Measurements from ENCODE around the gene GDA. TPM values are rescaled to one million over a fixed set of nuclear protein-coding genes. Genes with fewer than 3 reads are reported as not detected.
"Not testable (repeated sequence)": the region's sequence is repeated elsewhere in the genome, so short reads cannot be mapped to it uniquely, and the experiment has no call there.

GDA gene
- total RNA-seq, 1 donor from 2014 or later, result 1.2 TPM

- Mint-ChIP-seq H3K27me3 (ENCODE audit: unreplicated experiment) (peaks cover 2% of the 10 kb centered on the region), H3K27ac (ENCODE audit: unreplicated experiment) (no peak overlapping the region), H3K9me3 (ENCODE audit: unreplicated experiment) (no peaks in the 10 kb centered on the region), H3K4me1 (ENCODE audit: low read depth, unreplicated experiment) (no peaks in the 10 kb centered on the region), H3K4me3 (ENCODE audit: unreplicated experiment) (no peak overlapping the region), H3K36me3 (ENCODE audit: unreplicated experiment) (peaks cover 15% of the 10 kb centered on the region)
- no peak for DNase-seq
- TF ChIP-seq CTCF (IDR thresholded peaks at IDR 0.05; ENCODE audit: partially characterized antibody, unreplicated experiment), result no peak
Observed at GRCh38 chr9:72290311-72290710, 141.1 kb downstream of the GDA start.

- H3K4me3 Mint-ChIP-seq (ENCODE audit: unreplicated experiment); H3K9me3 Mint-ChIP-seq (ENCODE audit: unreplicated experiment); H3K27ac Mint-ChIP-seq (ENCODE audit: unreplicated experiment); DNase-seq; H3K4me1 Mint-ChIP-seq (ENCODE audit: low read depth, unreplicated experiment); H3K27me3 Mint-ChIP-seq (ENCODE audit: unreplicated experiment): not testable (repeated sequence)
- peaks cover 15% of the 10 kb centered on the region for H3K36me3 Mint-ChIP-seq (ENCODE audit: unreplicated experiment)
Observed at GRCh38 chr9:72291576-72291975, 142.3 kb downstream of the GDA start.

GRCh38 chr9:72292256-72292682 is 143.0 kb downstream of the GDA start:
- H3K4me3 Mint-ChIP-seq (ENCODE audit: unreplicated experiment), result no peak overlapping the region
- H3K27ac Mint-ChIP-seq (ENCODE audit: unreplicated experiment), result no peak overlapping the region
- peak; percentile 60 for TF ChIP-seq CTCF (IDR thresholded peaks at IDR 0.05; ENCODE audit: partially characterized antibody, unreplicated experiment)
- DNase-seq, result no peak
- peaks cover 15% of the 10 kb centered on the region for H3K36me3 Mint-ChIP-seq (ENCODE audit: unreplicated experiment)
- no peaks in the 10 kb centered on the region for H3K4me1 Mint-ChIP-seq (ENCODE audit: low read depth, unreplicated experiment)
- H3K9me3 Mint-ChIP-seq (ENCODE audit: unreplicated experiment), result no peaks in the 10 kb centered on the region
- peaks cover 3% of the 10 kb centered on the region for H3K27me3 Mint-ChIP-seq (ENCODE audit: unreplicated experiment)

- Mint-ChIP-seq H3K9me3 (ENCODE audit: unreplicated experiment) (no peaks in the 10 kb centered on the region), H3K4me3 (ENCODE audit: unreplicated experiment) (no peak overlapping the region), H3K36me3 (ENCODE audit: unreplicated experiment) (peaks cover 15% of the 10 kb centered on the region), H3K27ac (ENCODE audit: unreplicated experiment) (no peak overlapping the region), H3K4me1 (ENCODE audit: low read depth, unreplicated experiment) (no peaks in the 10 kb centered on the region), H3K27me3 (ENCODE audit: unreplicated experiment) (peaks cover 3% of the 10 kb centered on the region)
- DNase-seq, result no peak
- TF ChIP-seq CTCF (IDR thresholded peaks at IDR 0.05; ENCODE audit: partially characterized antibody, unreplicated experiment), result no peak
Observed at GRCh38 chr9:72292874-72293607, 143.8 kb downstream of the GDA start.

GRCh38 chr9:72294936-72295335 is 145.7 kb downstream of the GDA start:
- no peaks in the 10 kb centered on the region for H3K4me1 Mint-ChIP-seq (ENCODE audit: low read depth, unreplicated experiment)
- TF ChIP-seq CTCF (IDR thresholded peaks at IDR 0.05; ENCODE audit: partially characterized antibody, unreplicated experiment), result no peak
- no peak overlapping the region for H3K4me3 Mint-ChIP-seq (ENCODE audit: unreplicated experiment)
- peaks cover 6% of the 10 kb centered on the region for H3K36me3 Mint-ChIP-seq (ENCODE audit: unreplicated experiment)
- H3K9me3 Mint-ChIP-seq (ENCODE audit: unreplicated experiment), result no peaks in the 10 kb centered on the region
- no peak for DNase-seq
- peaks cover 3% of the 10 kb centered on the region for H3K27me3 Mint-ChIP-seq (ENCODE audit: unreplicated experiment)
- H3K27ac Mint-ChIP-seq (ENCODE audit: unreplicated experiment), result no peak overlapping the region

Data from glutamatergic neuron (in vitro differentiated cells).